NCI-H2227 treated with DMSO at 0.1 percent for 48 hours (cell line): ENCODE results near the gene SLC7A5.
"Not testable (repeated sequence)": the region's sequence is repeated elsewhere in the genome, so short reads cannot be mapped to it uniquely, and the experiment has no call there.

Source experiments
- DNase-seq: peaks from one replicate; lab custom pipeline; 2025; lab: John Stamatoyannopoulos, UW

SLC7A5 gene

GRCh38 chr16:87888346-87888745, 19.0 kb upstream of the SLC7A5 start:
- not testable (repeated sequence) for DNase-seq

GRCh38 chr16:87887931-87888330, 18.6 kb upstream of the SLC7A5 start:
- not testable (repeated sequence) for DNase-seq

DNA sequence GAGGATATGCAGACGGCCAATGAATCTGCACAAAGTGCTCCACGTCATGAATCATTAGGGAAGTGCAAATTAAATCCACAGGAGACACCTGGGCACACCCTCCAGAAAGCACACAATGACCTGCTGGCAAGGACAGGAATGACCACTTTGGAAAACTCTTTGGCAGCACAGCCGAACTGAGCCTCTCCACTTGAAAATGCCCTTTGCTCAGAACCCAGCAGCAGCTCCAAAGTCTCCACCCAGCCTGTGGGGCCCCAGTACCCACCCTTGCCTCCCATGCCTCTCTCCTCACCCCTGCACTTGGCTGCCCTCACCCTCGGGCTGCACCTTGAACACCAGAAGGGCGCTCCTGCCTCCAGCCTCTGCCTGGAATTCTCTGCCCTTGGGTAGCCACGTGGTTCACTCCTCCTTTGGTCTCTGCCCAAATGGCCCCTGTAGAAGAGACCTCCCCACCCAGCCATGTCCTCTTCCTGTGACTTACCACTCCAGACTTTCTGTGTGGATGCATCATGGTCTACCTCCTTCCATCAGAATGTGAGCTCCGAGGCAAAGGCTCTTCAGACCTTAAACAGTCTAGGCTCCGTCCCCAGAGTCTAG, 16.2 kb upstream of the SLC7A5 start:
- DNase-seq, result not testable (repeated sequence)

GRCh38 chr16:87882436-87883019, 13.2 kb upstream of the SLC7A5 start:
- no peak for DNase-seq

DNA sequence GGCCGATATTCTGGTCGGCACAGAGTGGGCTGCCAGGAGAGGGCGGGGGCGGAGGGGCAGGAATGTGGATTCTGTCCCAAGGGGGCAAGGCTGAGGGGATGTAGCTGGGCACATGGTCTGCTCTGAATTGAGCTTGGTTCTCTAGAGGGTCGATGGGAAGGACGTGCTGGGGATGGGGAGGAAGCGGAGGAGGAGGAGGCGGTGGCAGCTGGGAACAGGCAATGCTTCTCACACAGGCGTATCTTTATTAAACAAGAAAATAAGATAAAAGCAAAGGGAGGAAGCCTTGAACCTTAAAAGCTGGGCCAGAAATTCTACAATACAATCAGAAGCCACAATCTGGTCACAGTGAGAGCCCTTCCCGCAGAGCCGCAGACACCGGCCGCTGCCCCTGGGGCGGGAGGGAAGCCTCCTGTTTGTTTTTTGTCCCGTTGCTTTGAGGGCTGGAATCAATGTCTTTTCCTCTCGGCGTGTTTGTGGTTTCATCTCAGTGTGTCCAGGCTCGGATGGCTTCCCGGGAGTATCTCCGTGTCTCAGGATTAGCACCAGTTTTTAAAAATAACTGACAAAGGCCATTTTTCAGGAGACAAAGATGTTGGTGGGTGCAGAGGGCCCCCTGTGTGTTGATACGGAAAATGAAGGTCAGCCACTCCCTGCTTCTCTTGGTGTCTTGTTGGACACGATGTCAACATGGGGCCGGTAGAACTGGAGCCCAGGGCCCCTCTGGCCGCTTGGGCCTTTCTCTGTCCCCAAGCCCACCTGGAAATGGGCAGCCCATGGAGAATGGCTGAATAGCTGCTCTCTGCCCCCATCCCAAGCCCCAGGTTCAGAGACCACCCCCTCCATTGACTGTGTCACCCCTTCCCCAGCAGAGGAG, 12.3 kb upstream of the SLC7A5 start:
- DNase-seq, result no peak

- DNase-seq, result no peak
Observed at GRCh38 chr16:87880117-87880696, 10.9 kb upstream of the SLC7A5 start.

GRCh38 chr16:87879411-87880013, 10.2 kb upstream of the SLC7A5 start:
- DNase-seq, result not testable (repeated sequence)

DNA sequence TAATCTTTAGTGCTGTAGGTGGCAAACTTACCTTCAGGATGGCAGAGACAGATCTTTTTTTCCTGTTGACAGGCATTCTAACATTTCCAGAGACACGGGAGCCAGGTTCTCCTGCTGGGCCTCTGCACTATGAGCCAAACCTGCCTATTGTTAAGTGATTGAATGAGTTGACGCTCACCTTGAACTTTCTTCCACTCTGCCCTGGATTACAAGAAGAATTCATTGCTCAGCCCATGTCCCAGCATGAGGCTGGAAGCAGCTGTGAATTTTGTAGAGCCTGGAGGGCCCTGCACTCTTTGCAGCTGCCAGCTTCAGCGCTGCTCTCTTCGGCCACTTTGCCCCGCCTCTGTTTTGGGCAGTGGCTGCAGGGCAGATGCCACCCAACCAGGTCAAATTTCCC, 9.4 kb upstream of the SLC7A5 start:
- DNase-seq, result no peak

DNA sequence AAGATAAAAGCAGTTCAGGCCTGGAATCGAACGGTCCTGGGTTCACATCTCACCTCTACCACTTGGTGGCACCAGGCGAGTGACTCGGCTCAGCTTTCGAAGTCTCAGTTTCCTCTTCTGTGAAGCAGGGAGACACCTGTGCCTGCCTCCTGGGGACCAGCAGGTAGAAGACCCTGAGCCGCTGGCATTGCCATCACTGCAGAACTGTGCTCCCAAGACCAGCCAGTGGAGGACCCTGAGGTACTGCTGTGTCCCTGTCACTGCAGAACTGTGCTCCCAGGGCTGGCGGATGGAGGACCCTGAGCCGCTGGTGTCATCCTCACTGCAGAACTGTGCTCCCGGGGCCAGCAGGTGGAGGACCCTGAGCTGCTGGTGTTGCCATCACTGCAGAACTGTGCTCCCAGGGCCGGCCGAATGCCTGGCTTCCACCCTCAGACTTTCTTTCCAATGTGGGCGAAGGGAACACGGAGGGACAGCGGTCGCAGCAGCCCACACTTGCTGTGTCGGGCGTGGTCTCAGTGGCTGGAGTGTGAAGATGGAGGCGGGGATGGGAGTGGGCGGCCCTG, 8.7 kb upstream of the SLC7A5 start:
- DNase-seq, result no peak

GRCh38 chr16:87874639-87875427, 5.5 kb upstream of the SLC7A5 start:
- DNase-seq, result no peak

DNA sequence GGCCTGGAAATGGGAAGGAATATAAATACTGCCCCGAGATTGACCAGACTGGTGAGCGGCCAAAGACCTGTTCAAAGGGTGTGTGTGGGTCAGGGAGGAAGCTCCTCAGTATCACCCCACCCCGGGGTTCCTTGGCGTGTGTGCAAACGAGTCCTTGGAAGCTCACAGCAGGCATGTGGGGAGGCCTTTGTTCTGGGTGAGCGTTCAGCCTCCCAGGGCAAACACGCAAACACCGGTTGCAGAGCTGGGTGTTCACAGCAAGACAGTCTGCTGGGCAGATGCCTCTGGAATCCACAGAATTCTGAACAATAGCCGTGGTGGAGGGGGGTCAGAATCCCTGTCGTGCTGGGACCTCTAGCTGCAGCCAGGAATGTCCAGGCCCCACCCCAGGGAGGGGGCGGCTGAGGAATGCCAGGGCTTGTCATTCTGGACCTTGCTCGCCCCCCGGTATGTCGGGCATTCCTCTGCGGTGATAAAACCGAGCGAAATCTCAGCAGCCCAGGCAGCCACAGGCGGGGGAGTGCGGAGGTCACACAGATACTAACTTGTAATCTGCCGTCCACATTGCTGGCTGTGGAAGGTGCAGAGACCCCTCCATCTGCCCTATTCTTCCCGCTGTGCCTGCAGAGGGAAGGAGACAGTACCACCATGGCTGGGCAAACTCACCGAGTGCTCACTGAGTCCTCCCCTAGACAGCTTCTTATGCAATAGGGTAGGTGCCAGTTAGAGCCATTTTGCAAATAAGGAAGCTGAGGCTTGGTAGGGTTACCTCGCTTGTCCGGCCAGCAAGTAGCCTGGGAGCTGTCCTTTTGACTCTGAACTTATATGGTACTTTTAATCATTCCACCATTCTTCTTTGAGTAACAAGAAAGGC, 1.3 kb upstream of the SLC7A5 start:
- not testable (repeated sequence) for DNase-seq

DNA sequence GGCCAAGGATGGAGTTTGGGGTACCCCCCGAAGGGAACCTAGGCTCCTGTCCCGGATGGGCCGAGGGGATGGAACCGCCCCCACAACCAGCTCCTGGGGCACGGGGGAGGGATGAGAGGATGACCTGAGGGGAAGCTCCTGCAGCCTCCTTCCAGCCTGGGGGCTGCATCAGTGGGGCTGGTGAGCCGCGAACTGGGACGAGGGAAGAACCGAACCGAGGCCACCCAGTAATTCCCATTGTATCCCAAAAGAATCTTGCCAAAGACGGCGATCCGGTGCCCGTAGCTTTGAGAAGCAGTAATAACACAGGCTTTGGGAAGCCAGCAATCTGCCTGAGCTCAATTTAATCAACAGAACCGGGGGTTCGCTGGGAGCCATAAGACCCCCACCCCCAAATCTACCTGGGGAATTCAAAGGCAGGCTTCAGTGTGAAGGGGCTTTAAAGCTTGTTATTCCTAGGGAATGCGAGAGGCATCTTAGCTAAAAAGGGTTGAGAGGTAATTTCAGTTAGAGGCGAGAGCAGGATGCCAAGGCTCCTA, 641 bp upstream of the SLC7A5 start:
- not testable (repeated sequence) for DNase-seq

- not testable (repeated sequence) for DNase-seq
Observed at GRCh38 chr16:87868254-87869029, 865 bp downstream of the SLC7A5 start.

- DNase-seq, result not testable (repeated sequence)
Observed at GRCh38 chr16:87865902-87866555, 3.3 kb downstream of the SLC7A5 start.

DNA sequence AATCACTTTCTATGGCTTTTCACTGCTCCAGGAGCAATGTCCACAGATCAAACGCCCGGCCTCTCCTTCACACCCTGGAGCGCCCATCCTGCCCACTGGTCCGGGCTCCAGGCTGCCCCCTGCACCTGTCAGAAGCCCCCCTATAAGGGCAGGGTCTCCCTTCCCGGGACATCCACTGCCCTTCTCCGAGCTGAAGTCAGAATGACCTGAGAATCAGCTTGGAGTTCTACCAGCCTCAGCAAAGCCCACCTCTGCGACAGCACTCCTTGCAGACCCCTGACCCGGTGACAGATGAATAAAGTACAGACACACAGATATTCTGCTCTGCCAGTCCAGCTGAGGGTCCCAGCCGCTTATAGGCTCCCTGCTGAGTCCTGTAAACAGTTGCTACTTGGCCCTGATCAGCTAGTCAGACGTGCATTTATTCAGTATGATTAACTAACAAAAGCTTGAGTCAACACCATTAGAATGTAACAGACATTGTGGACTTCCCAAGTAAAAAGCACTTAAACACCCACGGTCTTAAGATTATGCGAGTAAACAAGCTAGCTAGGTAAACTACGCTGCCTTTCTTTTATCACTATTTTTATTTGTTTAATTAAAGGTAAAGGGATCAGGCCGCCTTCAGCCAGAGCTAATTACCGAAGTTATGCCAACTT, 4.8 kb downstream of the SLC7A5 start:
- DNase-seq, result no peak

GRCh38 chr16:87863327-87863635, 6.0 kb downstream of the SLC7A5 start:
- not testable (repeated sequence) for DNase-seq

- DNase-seq, result not testable (repeated sequence)
Observed at GRCh38 chr16:87862597-87863326, 6.5 kb downstream of the SLC7A5 start.
